SK-N-SH (cell line): Measurements from ENCODE around the gene SSR1. TPM values are rescaled to one million over a fixed set of nuclear protein-coding genes. Genes with fewer than 3 reads are reported as not detected.

Experiments
- CTCF ChIA-PET: fragments of 300-600, 350-600 bp; formaldehyde crosslinking; extraction: SDS; loops from one replicate; lab custom pipeline; 2021; lab: Yijun Ruan, JAX
- POLR2A ChIA-PET: fragments of 350-600 bp; sonication (Branson Sonifier 250); formaldehyde crosslinking; extraction: SDS; loops from one replicate; lab custom pipeline; 2020; ENCODE audit warnings: antibody characterized with exemption, inconsistent platforms; lab: Yijun Ruan, JAX
- DNase-seq: peaks from one replicate; pipeline ENCODE4 v3.0.0; 2012
- H2AFZ ChIP-seq: fragments of 200-600 bp; sonication (generic); 2 replicates; pipeline ENCODE4 v1.8.1; 2016; ENCODE audit warnings: antibody characterized with exemption, mild to moderate bottlenecking, low read depth
- H3F3A ChIP-seq: fragments of 200-600 bp; sonication (generic); replicated peaks from 2 replicates; pipeline ENCODE3; 2016; ENCODE audit warnings: antibody characterized with exemption, mild to moderate bottlenecking; ENCODE audit not compliant: insufficient read depth
- H3K27ac ChIP-seq, 2 experiments: fragments of 200-500 bp in 1 of 2; fragments of 200-600 bp in 1 of 2; sonication (Bioruptor generic) in 1 of 2; sonication (generic), shearing (Covaris generic) in 1 of 2; 2 replicates each; pipeline versions ENCODE4 v1.5.1 to v1.6.1; 2014 to 2016; ENCODE audit warnings: low read depth in 2 of 2, inconsistent platforms in 1 of 2, low read length in 1 of 2, mild to moderate bottlenecking in 1 of 2, mixed read lengths in 1 of 2
- H3K27me3 ChIP-seq: fragments of 200-600 bp; sonication (generic), shearing (Covaris generic); 2 replicates; pipeline ENCODE4 v1.6.1; 2016; ENCODE audit warnings: mixed run types; ENCODE audit not compliant: insufficient read depth
- H3K36me3 ChIP-seq, 2 experiments: fragments of 200-500 bp in 1 of 2; fragments of 200-600 bp in 1 of 2; sonication (Bioruptor generic) in 1 of 2; sonication (generic) in 1 of 2; replicated peaks in 1 of 2; 2 replicates each; pipeline versions ENCODE3 to v1.5.1; 2014 to 2016; ENCODE audit warnings: low read length in 1 of 2, mild to moderate bottlenecking in 1 of 2; ENCODE audit not compliant: insufficient read depth in 2 of 2, control insufficient read depth in 1 of 2
- H3K4me1 ChIP-seq, 2 experiments: fragments of 200-500 bp in 1 of 2; fragments of 200-600 bp in 1 of 2; sonication (Bioruptor generic) in 1 of 2; sonication (generic), shearing (Covaris generic) in 1 of 2; 2 replicates each; pipeline versions ENCODE4 v1.5.1 to v1.6.1; 2014 to 2016; ENCODE audit warnings: low read depth in 1 of 2, low read length in 1 of 2, mixed run types in 1 of 2; ENCODE audit not compliant: insufficient read depth in 2 of 2, control insufficient read depth in 1 of 2
- H3K4me2 ChIP-seq: fragments of 200-600 bp; sonication (generic), shearing (Covaris generic); 2 replicates; pipeline ENCODE4 v1.6.1; 2017; ENCODE audit warnings: mixed run types
- H3K4me3 ChIP-seq, 2 experiments: fragments of 200-500 bp in 1 of 2; fragments of 200-600 bp in 1 of 2; sonication (Bioruptor generic) in 1 of 2; sonication (generic), shearing (Covaris generic) in 1 of 2; 2 replicates each; pipeline versions ENCODE4 v1.5.1 to v1.8.1; 2014 to 2016; ENCODE audit warnings: low read depth in 2 of 2, inconsistent platforms in 1 of 2, low read length in 1 of 2, mild to moderate bottlenecking in 1 of 2, mixed read lengths in 1 of 2, moderate library complexity in 1 of 2
- H3K79me2 ChIP-seq: fragments of 200-600 bp; sonication (generic); 2 replicates; pipeline ENCODE4 v1.8.1; 2017; ENCODE audit warnings: mild to moderate bottlenecking; ENCODE audit not compliant: insufficient read depth
- H3K9ac ChIP-seq: fragments of 200-600 bp; sonication (generic); 2 replicates; pipeline ENCODE4 v1.6.1; 2017; ENCODE audit warnings: mixed run types
- H3K9me2 ChIP-seq: fragments of 200-600 bp; sonication (generic); 2 replicates; pipeline ENCODE4 v1.6.1; 2017; ENCODE audit warnings: mixed run types
- H3K9me3 ChIP-seq: fragments of 200-600 bp; sonication (generic); 2 replicates; pipeline ENCODE4 v1.6.1; 2017; ENCODE audit warnings: mixed run types, mild to moderate bottlenecking, moderate library complexity
- H4K20me1 ChIP-seq: fragments of 200-600 bp; sonication (generic); 2 replicates; pipeline ENCODE4 v1.6.1; 2017; ENCODE audit warnings: mild to moderate bottlenecking, mixed run types; ENCODE audit not compliant: insufficient read depth
- ELF1 ChIP-seq: IDR thresholded peaks from 2 replicates; pipeline ENCODE4 v1.4.0; 2012
- EZH2phosphoT487 ChIP-seq: fragments of 200-600 bp; sonication (generic); IDR thresholded peaks from 2 replicates; pipeline ENCODE4 v1.6.1; 2017; ENCODE audit warnings: low read depth, mixed run types, mild to moderate bottlenecking, antibody characterized with exemption, moderate library complexity, borderline replicate concordance
- FOXJ3 ChIP-seq: sonication (generic); formaldehyde crosslinking; IDR thresholded peaks from 2 replicates; pipeline ENCODE4 v1.5.1; 2020; ENCODE audit warnings: mild to moderate bottlenecking, missing genetic modification reagents
- FOXM1 ChIP-seq: IDR thresholded peaks from 2 replicates; pipeline ENCODE4 v1.4.0; 2012; ENCODE audit warnings: low read depth, mild to moderate bottlenecking
- GABPA ChIP-seq: IDR thresholded peaks from 2 replicates; pipeline ENCODE4 v1.4.0; 2012; ENCODE audit warnings: low read depth, mild to moderate bottlenecking
- MEF2A ChIP-seq: IDR thresholded peaks from 2 replicates; pipeline ENCODE4 v1.4.0; 2012; ENCODE audit warnings: low read depth, borderline replicate concordance
- RAD21 ChIP-seq: IDR thresholded peaks from 2 replicates; pipeline ENCODE4 v1.6.1; 2012; ENCODE audit warnings: mild to moderate bottlenecking, low read length
- REST ChIP-seq: IDR thresholded peaks from 2 replicates; pipeline ENCODE4 v1.6.1; 2012; ENCODE audit warnings: mild to moderate bottlenecking, low read depth, low read length, moderate library complexity
- SIN3A ChIP-seq: IDR thresholded peaks from 2 replicates; pipeline ENCODE4 v1.6.1; 2012; ENCODE audit warnings: low read depth, mild to moderate bottlenecking, low read length, moderate library complexity, borderline replicate concordance
- ZBTB33 ChIP-seq: IDR thresholded peaks from 2 replicates; pipeline ENCODE4 v1.4.0; 2012; ENCODE audit warnings: low read depth, borderline replicate concordance
- WGBS: methylation state at CpG from one replicate; pipeline ENCODE4 v1.1.6; 2017; ENCODE audit warnings: low lambda C conversion rate; 5-methylcytosine and 5-hydroxymethylcytosine counted together
- polyA plus RNA-seq, 3 experiments: library from polyadenylated mRNA; depleted of rRNA; stranded (reverse); fragments of >200 nt; gene quantifications; 2 replicates each; pipeline ENCODE4 v1.2.3, GENCODE V29; 2012
- TF ChIP-seq, protein P1 (sequence below): IDR thresholded peaks from 2 replicates; pipeline ENCODE4 v1.4.0; 2012; ENCODE audit warnings: low read depth, borderline replicate concordance
- TF ChIP-seq, protein P2 (sequence below): IDR thresholded peaks from 2 replicates; pipeline ENCODE4 v1.4.0; 2012; ENCODE audit warnings: low read depth
- TF ChIP-seq, protein P3 (sequence below): fragments of 200-600 bp; sonication (generic); IDR thresholded peaks from 2 replicates; pipeline ENCODE4 v1.6.1; 2017; ENCODE audit warnings: antibody characterized with exemption, mild to moderate bottlenecking, moderate library complexity
- TF ChIP-seq, protein P4 (sequence below): fragments of 150-350 bp; IDR thresholded peaks from 2 replicates; pipeline ENCODE4 v1.6.1; 2016; ENCODE audit warnings: mild to moderate bottlenecking, low read depth, low read length

SSR1 gene
- polyA plus RNA-seq, 1 of the 3 experiments (the other 2 are of a cell fraction), result 50.7 TPM

DNA sequence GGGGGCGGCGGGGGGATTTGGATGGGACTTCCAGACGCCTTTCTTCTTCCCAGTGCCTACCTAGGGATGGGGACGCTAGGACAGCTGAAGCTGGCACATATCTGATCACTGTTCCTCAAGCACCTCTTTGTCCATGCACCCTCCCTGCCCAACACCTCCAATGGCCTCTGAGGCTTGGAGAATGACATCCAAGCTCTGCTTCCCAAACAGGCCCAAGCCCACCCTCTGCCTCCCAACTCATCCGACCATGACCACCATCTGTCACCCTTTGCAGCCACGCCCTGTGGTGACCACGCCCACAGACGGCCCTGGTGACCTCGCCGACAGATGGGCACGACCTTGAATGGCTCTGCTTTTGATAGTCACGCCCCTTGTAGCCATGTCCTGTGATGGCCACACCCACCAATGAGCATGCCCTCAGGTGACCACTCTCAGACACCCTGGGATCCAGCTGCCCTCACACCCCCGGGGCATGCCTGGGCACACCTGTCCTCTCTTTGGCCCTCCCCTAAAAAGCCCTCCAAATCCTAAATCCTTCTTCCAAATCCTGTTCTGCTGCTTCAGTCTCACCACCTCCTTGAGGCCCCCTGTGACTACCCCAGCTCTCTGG lies 51.0 kb downstream of the SSR1 start:
- no peak for DNase-seq
- H3K27ac ChIP-seq, result no peak overlapping the region
- TF ChIP-seq RAD21 (no peak), ZBTB33 (no peak)
- TF ChIP-seq, protein P1, sequence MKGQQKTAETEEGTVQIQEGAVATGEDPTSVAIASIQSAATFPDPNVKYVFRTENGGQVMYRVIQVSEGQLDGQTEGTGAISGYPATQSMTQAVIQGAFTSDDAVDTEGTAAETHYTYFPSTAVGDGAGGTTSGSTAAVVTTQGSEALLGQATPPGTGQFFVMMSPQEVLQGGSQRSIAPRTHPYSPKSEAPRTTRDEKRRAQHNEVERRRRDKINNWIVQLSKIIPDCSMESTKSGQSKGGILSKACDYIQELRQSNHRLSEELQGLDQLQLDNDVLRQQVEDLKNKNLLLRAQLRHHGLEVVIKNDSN, result no peak
- TF ChIP-seq, protein P2, sequence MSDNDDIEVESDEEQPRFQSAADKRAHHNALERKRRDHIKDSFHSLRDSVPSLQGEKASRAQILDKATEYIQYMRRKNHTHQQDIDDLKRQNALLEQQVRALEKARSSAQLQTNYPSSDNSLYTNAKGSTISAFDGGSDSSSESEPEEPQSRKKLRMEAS, result no peak
- TF ChIP-seq, protein P3, sequence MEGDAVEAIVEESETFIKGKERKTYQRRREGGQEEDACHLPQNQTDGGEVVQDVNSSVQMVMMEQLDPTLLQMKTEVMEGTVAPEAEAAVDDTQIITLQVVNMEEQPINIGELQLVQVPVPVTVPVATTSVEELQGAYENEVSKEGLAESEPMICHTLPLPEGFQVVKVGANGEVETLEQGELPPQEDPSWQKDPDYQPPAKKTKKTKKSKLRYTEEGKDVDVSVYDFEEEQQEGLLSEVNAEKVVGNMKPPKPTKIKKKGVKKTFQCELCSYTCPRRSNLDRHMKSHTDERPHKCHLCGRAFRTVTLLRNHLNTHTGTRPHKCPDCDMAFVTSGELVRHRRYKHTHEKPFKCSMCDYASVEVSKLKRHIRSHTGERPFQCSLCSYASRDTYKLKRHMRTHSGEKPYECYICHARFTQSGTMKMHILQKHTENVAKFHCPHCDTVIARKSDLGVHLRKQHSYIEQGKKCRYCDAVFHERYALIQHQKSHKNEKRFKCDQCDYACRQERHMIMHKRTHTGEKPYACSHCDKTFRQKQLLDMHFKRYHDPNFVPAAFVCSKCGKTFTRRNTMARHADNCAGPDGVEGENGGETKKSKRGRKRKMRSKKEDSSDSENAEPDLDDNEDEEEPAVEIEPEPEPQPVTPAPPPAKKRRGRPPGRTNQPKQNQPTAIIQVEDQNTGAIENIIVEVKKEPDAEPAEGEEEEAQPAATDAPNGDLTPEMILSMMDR, result no peak
- TF ChIP-seq, all 33 proteins: peak for 0
- no peaks in the 10 kb centered on the region for H3K27me3 ChIP-seq
- no peaks in the 10 kb centered on the region for H3K79me2 ChIP-seq
- H3F3A ChIP-seq, result no peaks in the 10 kb centered on the region
- ChIA-PET POLR2A (no interaction called here), CTCF (interaction anchor here (1.3 to 4.5 kb wide), 4 partner anchors 14 to 585 kb away, joined by 4 to 28 read pairs (median 6); no protein-coding TSS in a partner anchor)
- H2AFZ ChIP-seq, result peak overlapping the region; percentile 97
- no peak overlapping the region for H3K9ac ChIP-seq
- H3K4me3 ChIP-seq, result peak overlapping the region; percentile 44 to 70
- no peaks in the 10 kb centered on the region for H3K9me3 ChIP-seq
- no peaks in the 10 kb centered on the region for H3K36me3 ChIP-seq
- WGBS, result 92% methylated on average over 7 of the region's 13 CpGs
- peak overlapping the region; percentile 79 for H3K4me2 ChIP-seq
- no peaks in the 10 kb centered on the region for H4K20me1 ChIP-seq
- H3K9me2 ChIP-seq, result no peaks in the 10 kb centered on the region
- H3K4me1 ChIP-seq, result peaks cover 0 to 6% of the 10 kb centered on the region in 2 experiments; a peak in 1 of 4 replicates

- DNase-seq, result peak; percentile 90
- Histone ChIP-seq H4K20me1 (no peaks in the 10 kb centered on the region), H2AFZ (peak overlapping the region; percentile 97), H3K9ac (peak overlapping the region; percentile 53), H3K4me1 (peaks cover 0 to 6% of the 10 kb centered on the region in 2 experiments; a peak in 1 of 4 replicates), H3F3A (no peaks in the 10 kb centered on the region), H3K9me2 (no peaks in the 10 kb centered on the region), H3K4me2 (peak overlapping the region; percentile 79), H3K79me2 (no peaks in the 10 kb centered on the region), H3K4me3 (peak overlapping the region; percentile 44 to 70), H3K36me3 (no peaks in the 10 kb centered on the region), H3K9me3 (no peaks in the 10 kb centered on the region), H3K27ac (no peak overlapping the region; a peak in 1 of 4 replicates), H3K27me3 (no peaks in the 10 kb centered on the region)
- 50% methylated on average over 20 of the region's 43 CpGs for WGBS
- ChIA-PET POLR2A (no interaction called here), CTCF (interaction anchor here (1.3 to 4.5 kb wide), 4 partner anchors 14 to 584 kb away, joined by 4 to 28 read pairs (median 6); no protein-coding TSS in a partner anchor)
- TF ChIP-seq FOXJ3, result no peak
- TF ChIP-seq, protein P4, sequence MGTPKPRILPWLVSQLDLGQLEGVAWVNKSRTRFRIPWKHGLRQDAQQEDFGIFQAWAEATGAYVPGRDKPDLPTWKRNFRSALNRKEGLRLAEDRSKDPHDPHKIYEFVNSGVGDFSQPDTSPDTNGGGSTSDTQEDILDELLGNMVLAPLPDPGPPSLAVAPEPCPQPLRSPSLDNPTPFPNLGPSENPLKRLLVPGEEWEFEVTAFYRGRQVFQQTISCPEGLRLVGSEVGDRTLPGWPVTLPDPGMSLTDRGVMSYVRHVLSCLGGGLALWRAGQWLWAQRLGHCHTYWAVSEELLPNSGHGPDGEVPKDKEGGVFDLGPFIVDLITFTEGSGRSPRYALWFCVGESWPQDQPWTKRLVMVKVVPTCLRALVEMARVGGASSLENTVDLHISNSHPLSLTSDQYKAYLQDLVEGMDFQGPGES, result no peak
- TF ChIP-seq EZH2phosphoT487, result no peak
- TF ChIP-seq REST, result no peak
- TF ChIP-seq FOXM1, result no peak
- no peak for TF ChIP-seq SIN3A
- TF ChIP-seq GABPA, result no peak
- no peak for TF ChIP-seq RAD21
- TF ChIP-seq ELF1, result no peak
- TF ChIP-seq MEF2A, result no peak
Observed at GRCh38 chr6:7261032-7261841, 51.8 kb downstream of the SSR1 start.
